Activated naive CD8-positive, alpha-beta T cell treated with anti-CD3 and anti-CD28 coated beads, Interleukin-2, amount 50 U/mL, for 24 hours (primary cell): Measurements from ENCODE around the gene TATDN3.
"Not testable (repeated sequence)": the region's sequence is repeated elsewhere in the genome, so short reads cannot be mapped to it uniquely, and the experiment has no call there.

Experiments used
- ATAC-seq: fragments of 150-1000 bp; cut with Tn5 transposase; one replicate; pipeline ENCODE4 v1.10.0; 2021
- DNase-seq: peaks from one replicate; pipeline ENCODE4 v3.0.0; 2021
- H3K27ac Mint-ChIP-seq: one replicate; pipeline ENCODE4 v1.8.0; 2021; ENCODE audit warnings: mild to moderate bottlenecking, mixed read lengths
- H3K27me3 Mint-ChIP-seq: one replicate; pipeline ENCODE4 v1.8.0; 2021; ENCODE audit warnings: mixed read lengths
- H3K36me3 Mint-ChIP-seq: one replicate; pipeline ENCODE4 v1.8.0; 2021; ENCODE audit warnings: low read depth, mixed read lengths
- H3K4me1 Mint-ChIP-seq: one replicate; pipeline ENCODE4 v1.8.0; 2021; ENCODE audit warnings: mixed read lengths
- H3K4me3 Mint-ChIP-seq: one replicate; pipeline ENCODE4 v1.8.0; 2021; ENCODE audit warnings: mild to moderate bottlenecking, moderate library complexity, mixed read lengths
- H3K9me3 Mint-ChIP-seq: one replicate; pipeline ENCODE4 v1.8.0; 2021; ENCODE audit warnings: mixed read lengths

The TATDN3 gene

GRCh38 chr1:212833211-212834207 lies 41.8 kb downstream of the TATDN3 start:
- DNase-seq, H3K4me1 Mint-ChIP-seq, H3K9me3 Mint-ChIP-seq, H3K4me3 Mint-ChIP-seq, H3K27me3 Mint-ChIP-seq, H3K36me3 Mint-ChIP-seq, H3K27ac Mint-ChIP-seq, ATAC-seq: not testable (repeated sequence)

- Mint-ChIP-seq H3K27me3 (no peaks in the 10 kb centered on the region), H3K4me3 (no peak overlapping the region), H3K4me1 (peaks cover 4% of the 10 kb centered on the region), H3K9me3 (no peaks in the 10 kb centered on the region), H3K36me3 (no peaks in the 10 kb centered on the region), H3K27ac (no peak overlapping the region)
- DNase-seq (no peak), ATAC-seq (no peak)
Observed at GRCh38 chr1:212838145-212838544, 46.5 kb downstream of the TATDN3 start.

DNA sequence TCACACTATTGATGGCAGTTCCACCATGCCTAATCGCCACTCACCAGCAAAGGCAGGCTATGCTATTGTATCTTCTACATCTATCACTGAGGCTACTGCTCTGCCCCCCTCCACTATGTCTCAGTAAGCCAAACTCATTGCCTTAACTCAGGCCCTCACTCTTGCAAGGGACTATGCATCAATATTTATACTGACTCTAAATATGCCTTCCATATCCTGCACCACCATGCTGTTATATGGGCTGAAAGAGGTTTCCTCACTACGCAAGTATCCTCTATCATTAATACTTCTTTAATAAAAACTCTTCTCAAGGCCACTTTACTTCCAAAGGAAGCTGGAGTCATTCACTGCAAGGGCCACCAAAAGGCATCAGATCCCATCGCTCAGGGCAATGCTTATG lies 52.8 kb downstream of the TATDN3 start:
- not testable (repeated sequence) for H3K27ac Mint-ChIP-seq, H3K9me3 Mint-ChIP-seq, H3K36me3 Mint-ChIP-seq, DNase-seq, H3K4me3 Mint-ChIP-seq, ATAC-seq, H3K4me1 Mint-ChIP-seq, H3K27me3 Mint-ChIP-seq

DNA sequence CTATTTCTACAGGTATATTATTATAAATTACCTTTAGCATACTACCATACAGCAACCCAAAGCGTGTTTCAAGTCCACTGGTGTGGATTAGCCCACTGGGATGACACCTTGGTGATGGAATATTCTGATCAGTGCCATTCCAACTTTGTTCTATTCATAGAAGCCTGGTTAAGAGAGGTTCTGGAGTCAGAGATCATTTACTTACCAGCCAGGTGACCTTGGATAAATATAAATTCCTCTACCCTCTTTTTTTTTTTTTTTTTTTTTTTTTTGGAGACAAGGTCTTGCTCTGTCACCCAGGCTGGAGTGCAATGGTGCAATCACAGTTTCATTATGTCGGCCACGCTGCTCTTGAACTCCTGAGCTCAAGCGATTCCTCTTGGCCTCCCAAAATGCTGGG lies 55.9 kb downstream of the TATDN3 start, which contains the start of gene SPATA45:
TSS of gene SPATA45 (minus strand) at position 101 of the 400 bp plus-strand sequence. CDS start 11,500 bp downstream, outside the sequence.
- no peak for ATAC-seq
- Mint-ChIP-seq H3K4me3 (no peak within 1 kb of the TSS), H3K4me1 (no peaks in the 10 kb centered on the region), H3K27me3 (no peaks in the 10 kb centered on the region), H3K27ac (no peak within 1 kb of the TSS), H3K9me3 (no peaks in the 10 kb centered on the region), H3K36me3 (peaks cover 6% of the 10 kb centered on the region)
- DNase-seq, result no peak

DNA sequence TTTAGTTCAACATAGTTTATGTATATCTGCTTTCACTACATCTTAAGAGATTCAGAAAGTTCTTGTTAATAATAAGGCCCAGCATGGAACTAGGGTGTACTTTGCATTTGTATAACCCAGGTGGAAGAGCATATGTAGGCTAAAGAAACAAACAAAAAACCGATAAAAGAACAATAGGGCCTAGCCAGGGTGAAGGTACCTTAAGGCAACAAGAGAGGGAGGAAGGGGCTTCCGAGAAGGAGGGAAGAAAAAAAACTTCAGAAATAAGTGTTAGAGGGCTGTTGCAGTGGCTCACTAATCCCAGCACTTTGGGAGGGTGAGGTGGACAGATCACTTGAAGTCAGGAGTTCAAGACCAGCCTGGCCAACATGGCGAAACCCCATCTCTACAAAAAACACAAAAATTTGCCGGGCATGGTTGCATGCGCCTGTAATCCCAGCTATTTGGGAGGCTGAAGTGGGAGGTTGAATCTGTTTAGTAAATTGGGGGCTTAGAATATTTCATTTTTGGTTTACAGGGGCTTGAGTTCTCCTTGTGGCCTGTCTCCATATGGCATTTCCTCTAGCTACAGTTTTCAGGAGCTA lies 60.5 kb downstream of the TATDN3 start:
- no peak overlapping the region for H3K27ac Mint-ChIP-seq
- H3K9me3 Mint-ChIP-seq, result no peaks in the 10 kb centered on the region
- ATAC-seq (no peak), DNase-seq (no peak)
- no peak overlapping the region for H3K4me3 Mint-ChIP-seq
- no peaks in the 10 kb centered on the region for H3K27me3 Mint-ChIP-seq
- peaks cover 10% of the 10 kb centered on the region for H3K4me1 Mint-ChIP-seq
- peaks cover 12% of the 10 kb centered on the region for H3K36me3 Mint-ChIP-seq

GRCh38 chr1:212853658-212854057 lies 62.0 kb downstream of the TATDN3 start:
- H3K4me3 Mint-ChIP-seq, result no peak overlapping the region
- H3K4me1 Mint-ChIP-seq, result peaks cover 18% of the 10 kb centered on the region
- H3K27ac Mint-ChIP-seq, result no peak overlapping the region
- no peaks in the 10 kb centered on the region for H3K9me3 Mint-ChIP-seq
- H3K27me3 Mint-ChIP-seq, result no peaks in the 10 kb centered on the region
- no peak for DNase-seq
- no peak for ATAC-seq
- peaks cover 12% of the 10 kb centered on the region for H3K36me3 Mint-ChIP-seq

DNA sequence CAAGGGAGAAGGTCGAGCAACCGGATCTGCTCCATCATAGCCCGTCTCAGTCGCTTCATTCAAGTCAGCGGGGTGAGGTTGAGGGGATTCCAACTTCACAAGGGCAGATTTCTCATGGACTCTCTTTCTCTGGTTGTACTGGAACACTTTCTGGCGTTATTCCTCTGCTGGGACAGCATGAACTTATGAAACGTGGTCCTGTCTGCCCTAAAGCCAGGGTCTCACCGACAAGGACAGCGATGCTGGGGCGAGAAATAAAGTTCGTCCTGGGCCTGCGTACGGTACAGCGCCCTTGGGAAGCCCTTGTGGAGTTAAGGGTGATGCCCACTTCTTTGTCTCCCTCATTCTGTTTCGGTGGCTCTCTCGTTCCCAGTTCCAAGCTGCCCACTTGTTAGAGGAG lies 65.1 kb downstream of the TATDN3 start:
- peaks cover 15% of the 10 kb centered on the region for H3K36me3 Mint-ChIP-seq
- peaks cover 24% of the 10 kb centered on the region for H3K4me1 Mint-ChIP-seq
- no peaks in the 10 kb centered on the region for H3K27me3 Mint-ChIP-seq
- DNase-seq (no peak), ATAC-seq (no peak)
- H3K9me3 Mint-ChIP-seq, result no peaks in the 10 kb centered on the region
- no peak overlapping the region for H3K4me3 Mint-ChIP-seq
- H3K27ac Mint-ChIP-seq, result no peak overlapping the region

DNA sequence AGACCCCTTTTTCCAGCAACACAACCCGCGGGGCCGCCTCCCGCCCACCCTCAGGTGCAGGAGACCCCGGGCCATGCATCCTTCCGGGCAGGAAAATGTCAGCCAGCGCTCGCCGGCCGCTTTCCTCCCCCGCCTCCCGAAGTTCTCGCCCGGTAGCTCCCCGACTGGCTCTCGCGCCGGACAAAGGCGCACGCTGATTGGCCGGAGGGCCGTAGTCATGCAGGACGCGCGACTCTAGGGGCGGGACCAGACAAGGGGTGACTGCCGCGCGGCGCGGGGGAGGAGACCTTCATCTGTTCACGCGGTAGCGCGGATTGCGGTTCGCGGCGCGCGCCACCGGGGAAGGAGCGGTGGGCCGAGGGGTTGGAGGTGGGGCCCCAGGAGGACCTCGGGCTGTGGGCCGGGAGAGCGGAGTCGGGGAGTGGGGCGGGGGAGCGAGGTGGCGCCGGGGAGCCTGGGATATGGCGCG lies 66.3 kb downstream of the TATDN3 start, which contains the start of gene FLVCR1:
TSS of gene FLVCR1 (plus strand) at position 284 of the 469 bp plus-strand sequence. CDS start at position 462, 178 bp downstream.
- Mint-ChIP-seq H3K4me3 (no peak within 1 kb of the TSS), H3K27me3 (no peaks in the 10 kb centered on the region), H3K27ac (peak within 1 kb of the TSS; percentile 97), H3K4me1 (peaks cover 24% of the 10 kb centered on the region), H3K36me3 (peaks cover 11% of the 10 kb centered on the region), H3K9me3 (no peaks in the 10 kb centered on the region)
- peak; percentile 95 for DNase-seq
- ATAC-seq, result peak; percentile 98

- H3K27me3 Mint-ChIP-seq, result no peaks in the 10 kb centered on the region
- H3K4me1 Mint-ChIP-seq, result peaks cover 25% of the 10 kb centered on the region
- ATAC-seq (peak; percentile 26), DNase-seq (peak; percentile 23)
- H3K4me3 Mint-ChIP-seq, result no peak overlapping the region
- peaks cover 10% of the 10 kb centered on the region for H3K36me3 Mint-ChIP-seq
- peak overlapping the region; percentile 97 for H3K27ac Mint-ChIP-seq
- H3K9me3 Mint-ChIP-seq, result no peaks in the 10 kb centered on the region
Observed at GRCh38 chr1:212858461-212859265, 67.0 kb downstream of the TATDN3 start.

DNA sequence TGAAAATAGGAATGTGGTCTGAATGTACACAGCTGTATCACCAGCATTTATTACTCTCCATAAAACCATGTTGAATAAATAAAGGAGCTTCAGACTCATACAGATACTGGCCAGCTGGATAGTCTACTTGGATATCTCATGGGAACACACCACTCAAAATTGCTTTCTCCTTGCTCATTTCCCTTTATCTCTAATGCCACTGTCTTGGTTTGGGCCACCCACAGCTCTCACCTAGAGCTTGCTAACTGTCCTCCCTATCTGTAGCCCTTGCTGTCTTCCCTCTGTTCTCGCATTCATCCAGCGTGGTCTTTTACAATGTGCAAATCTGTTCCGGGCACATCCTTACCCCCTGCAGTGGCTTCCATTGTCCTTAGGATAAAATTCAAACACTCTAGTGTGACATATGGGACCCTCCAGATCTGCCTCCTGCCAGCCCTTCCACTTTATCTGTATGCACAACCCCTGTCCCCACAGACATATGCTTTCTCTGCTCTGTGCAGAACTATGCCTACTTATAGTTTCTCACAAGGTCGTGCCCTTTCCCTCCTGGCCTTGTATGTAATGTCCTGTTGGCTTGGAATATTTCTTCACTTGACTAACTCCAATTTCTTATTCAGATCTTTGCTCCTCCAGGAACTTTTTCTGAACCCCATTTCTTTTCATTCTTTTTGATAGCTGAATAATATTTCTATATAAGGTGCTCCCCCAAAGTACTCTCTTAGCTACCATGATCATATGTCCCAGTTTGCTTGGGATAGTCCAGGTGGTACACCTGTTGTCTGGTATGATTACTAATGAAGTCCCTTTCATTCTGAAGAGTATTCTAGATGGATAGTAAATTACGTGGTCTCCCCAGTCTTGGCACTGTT lies 69.3 kb downstream of the TATDN3 start:
- Mint-ChIP-seq H3K36me3 (peaks cover 19% of the 10 kb centered on the region), H3K4me3 (no peak overlapping the region), H3K4me1 (peaks cover 29% of the 10 kb centered on the region), H3K9me3 (no peaks in the 10 kb centered on the region), H3K27ac (no peak overlapping the region), H3K27me3 (no peaks in the 10 kb centered on the region)
- ATAC-seq, result no peak
- DNase-seq, result no peak

- Mint-ChIP-seq H3K9me3 (no peaks in the 10 kb centered on the region), H3K4me3 (no peak overlapping the region), H3K36me3 (peaks cover 27% of the 10 kb centered on the region), H3K27me3 (no peaks in the 10 kb centered on the region), H3K27ac (no peak overlapping the region), H3K4me1 (peaks cover 19% of the 10 kb centered on the region)
- DNase-seq (no peak), ATAC-seq (no peak)
Observed at GRCh38 chr1:212862111-212862690, 70.5 kb downstream of the TATDN3 start.

DNA sequence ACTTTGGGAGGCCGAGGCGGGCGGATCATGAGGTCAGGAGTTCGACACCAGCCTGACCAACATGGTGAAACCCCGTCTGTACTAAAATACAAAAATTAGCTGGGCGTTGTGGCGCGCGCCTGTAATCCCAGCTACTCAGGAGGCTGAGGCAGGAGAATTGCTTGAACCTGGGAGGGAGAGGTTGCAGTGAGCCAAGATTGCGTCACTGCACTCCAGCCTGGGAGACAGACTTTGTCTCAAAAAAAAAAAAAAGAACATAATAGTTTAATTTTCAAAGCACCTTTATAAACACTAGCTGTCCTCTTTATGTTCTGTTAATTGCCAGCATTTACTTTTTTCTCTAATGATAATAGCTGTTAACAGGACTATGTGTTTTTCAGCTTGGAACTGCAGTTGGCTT lies 71.7 kb downstream of the TATDN3 start:
- DNase-seq, H3K27me3 Mint-ChIP-seq, H3K27ac Mint-ChIP-seq, H3K9me3 Mint-ChIP-seq, ATAC-seq, H3K4me3 Mint-ChIP-seq: not testable (repeated sequence)
- Mint-ChIP-seq H3K4me1 (peaks cover 11% of the 10 kb centered on the region), H3K36me3 (peaks cover 28% of the 10 kb centered on the region)

DNA sequence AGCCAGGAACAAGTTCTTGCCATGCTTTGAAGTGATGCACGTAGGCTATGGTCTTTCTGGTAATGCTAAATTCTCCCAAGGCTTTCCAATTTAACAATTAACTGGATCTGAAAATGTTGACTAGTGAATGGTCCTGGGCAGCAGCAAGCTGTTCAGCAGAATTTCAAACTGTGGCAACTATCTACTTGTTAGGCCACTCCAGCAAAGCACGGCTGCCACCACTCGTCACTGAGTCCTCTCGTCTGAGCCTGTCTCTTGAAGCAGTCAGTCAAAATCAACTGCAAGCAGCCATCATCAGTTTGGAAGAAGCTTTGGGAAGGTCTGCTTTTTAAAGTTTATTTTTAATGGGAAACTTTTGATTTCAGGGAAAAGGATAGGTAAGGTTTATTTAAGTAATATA lies 72.5 kb downstream of the TATDN3 start:
- no peaks in the 10 kb centered on the region for H3K27me3 Mint-ChIP-seq
- H3K36me3 Mint-ChIP-seq, result peaks cover 25% of the 10 kb centered on the region
- H3K9me3 Mint-ChIP-seq, result no peaks in the 10 kb centered on the region
- DNase-seq (no peak), ATAC-seq (no peak)
- peaks cover 6% of the 10 kb centered on the region for H3K4me1 Mint-ChIP-seq
- no peak overlapping the region for H3K4me3 Mint-ChIP-seq
- no peak overlapping the region for H3K27ac Mint-ChIP-seq
